ENCODE data around the gene RENBP. TPM values are rescaled to one million over a fixed set of nuclear protein-coding genes. Genes with fewer than 3 reads are reported as not detected.

RENBP gene
- total RNA-seq, 1 donor = 4.3 TPM

DNA sequence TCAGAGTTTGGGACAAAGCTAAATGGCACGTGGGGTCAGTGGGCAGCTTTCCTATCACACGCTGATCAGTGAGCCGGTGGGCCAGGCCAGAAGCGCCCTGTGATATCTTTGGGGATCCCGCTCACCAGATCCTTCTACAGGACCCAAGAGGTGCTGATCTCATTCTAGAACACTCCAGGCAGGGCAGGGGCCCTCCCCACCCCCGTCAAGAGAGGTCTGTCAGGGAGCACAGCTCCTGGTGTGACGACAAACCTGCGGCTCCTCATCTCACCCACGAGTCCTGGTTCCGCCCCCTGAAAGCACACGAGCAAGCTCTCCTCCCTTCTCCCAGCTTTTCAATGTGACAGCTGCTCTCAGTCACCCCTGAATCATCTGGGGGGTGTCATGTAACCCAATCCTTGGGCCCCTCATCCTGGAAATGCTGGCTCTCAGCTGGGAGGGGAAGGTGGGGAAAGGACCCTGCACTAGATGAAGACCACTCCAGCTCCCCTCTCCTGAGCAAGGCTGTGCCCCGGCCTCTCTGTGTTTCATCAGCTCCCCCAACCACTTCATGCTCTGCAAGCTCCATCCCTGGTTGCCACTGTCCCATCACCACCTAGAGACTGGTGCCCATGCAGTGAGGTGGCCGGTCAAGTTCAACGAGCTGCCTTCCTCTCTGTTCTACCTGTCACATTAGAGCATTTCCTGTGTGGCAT, 22.5 kb upstream of the RENBP start:
- no peak for DNase-seq (ENCODE audit: low read depth)
- H3K4me3 ChIP-seq (ENCODE audit: low read depth, low read length) = no peak overlapping the region

GRCh38 chrX:153966283-153966688, 21.8 kb upstream of the RENBP start:
- DNase-seq (ENCODE audit: low read depth) = no peak
- TF ChIP-seq CTCF (IDR thresholded peaks at IDR 0.05; ENCODE audit: insufficient read depth, low read depth, low read length) = no peak
- H3K4me3 ChIP-seq (ENCODE audit: low read depth, low read length) = no peak overlapping the region

More for the DNA sequence above, 22.5 kb upstream of the RENBP start:
- TF ChIP-seq CTCF (IDR thresholded peaks at IDR 0.05; ENCODE audit: insufficient read depth, low read depth, low read length) = no peak

- no peak overlapping the region for H3K4me3 ChIP-seq (ENCODE audit: low read depth, low read length)
- DNase-seq (ENCODE audit: low read depth) = no peak
- TF ChIP-seq CTCF (IDR thresholded peaks at IDR 0.05; ENCODE audit: insufficient read depth, low read depth, low read length) = no peak
These were observed 21.0 kb upstream of the RENBP start for GRCh38 chrX:153965406-153965805.

DNA sequence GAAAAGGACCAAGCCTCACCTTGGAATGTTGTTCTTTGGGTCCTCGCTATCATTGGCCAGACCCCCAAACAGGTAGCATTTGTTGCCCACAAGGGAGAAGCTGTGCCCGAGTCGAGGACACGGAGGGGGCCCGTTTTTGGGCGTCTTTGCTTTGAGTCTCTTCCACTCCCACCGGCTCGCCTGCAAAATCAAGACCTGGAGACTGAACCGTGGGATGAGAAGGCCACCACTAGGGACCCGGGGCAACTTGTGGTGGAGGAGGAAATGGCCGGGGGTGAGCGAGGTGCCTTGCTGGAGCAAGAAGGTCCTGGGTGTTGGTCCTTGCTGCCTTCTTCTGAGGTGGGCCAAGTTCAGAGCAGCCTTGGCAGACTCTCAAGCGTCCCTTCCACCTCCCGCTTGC, 19.7 kb upstream of the RENBP start:
- no peak for DNase-seq (ENCODE audit: low read depth)
- no peak for TF ChIP-seq CTCF (IDR thresholded peaks at IDR 0.05; ENCODE audit: insufficient read depth, low read depth, low read length)
- no peak overlapping the region for H3K4me3 ChIP-seq (ENCODE audit: low read depth, low read length)

- no peak for DNase-seq (ENCODE audit: low read depth)
- H3K4me3 ChIP-seq (ENCODE audit: low read depth, low read length) = no peak overlapping the region
- TF ChIP-seq CTCF (IDR thresholded peaks at IDR 0.05; ENCODE audit: insufficient read depth, low read depth, low read length) = no peak
These were observed 19.1 kb upstream of the RENBP start for GRCh38 chrX:153963546-153963945.

- H3K4me3 ChIP-seq (ENCODE audit: low read depth, low read length) = no peak overlapping the region
- TF ChIP-seq CTCF (IDR thresholded peaks at IDR 0.05; ENCODE audit: insufficient read depth, low read depth, low read length) = no peak
- no peak for DNase-seq (ENCODE audit: low read depth)
These were observed 16.8 kb upstream of the RENBP start for GRCh38 chrX:153961292-153961691.

DNA sequence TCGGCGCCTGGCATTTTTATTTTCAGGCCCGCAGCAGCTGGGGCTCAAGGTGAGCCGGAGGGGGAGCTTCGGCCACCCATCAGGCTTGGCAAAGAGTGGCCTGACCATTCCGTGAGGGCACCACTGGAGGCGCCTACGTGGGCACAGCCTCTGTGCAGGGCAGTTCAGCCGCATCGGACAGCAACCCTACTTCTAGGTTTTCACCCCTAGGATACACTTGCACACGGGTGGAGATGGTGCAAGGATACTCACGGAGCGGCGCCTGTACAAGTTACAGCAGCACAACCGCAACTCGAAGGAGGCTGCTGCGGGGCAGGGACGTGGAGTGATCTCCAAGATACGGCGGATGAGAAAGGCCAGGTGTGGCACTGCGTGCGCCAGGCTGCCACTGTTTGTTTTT, 16.3 kb upstream of the RENBP start:
- TF ChIP-seq CTCF (IDR thresholded peaks at IDR 0.05; ENCODE audit: insufficient read depth, low read depth, low read length) = no peak
- no peak for DNase-seq (ENCODE audit: low read depth)
- no peak overlapping the region for H3K4me3 ChIP-seq (ENCODE audit: low read depth, low read length)

Measured in fibroblast of villous mesenchyme (primary cell).